ENCODE results near the gene MAP4K3. TPM values are rescaled to one million over a fixed set of nuclear protein-coding genes. Genes with fewer than 3 reads are reported as not detected.
"Not testable (repeated sequence)": the region's sequence is repeated elsewhere in the genome, so short reads cannot be mapped to it uniquely, and the experiment has no call there.

Gene MAP4K3
- total RNA-seq, 1 donor from 2014 or later: 31.4 TPM

- DNase-seq: no peak
- intact Hi-C loops (cut with micrococcal nuclease): no loop called here
- ATAC-seq: no peak
Measured at GRCh38 chr2:39413063-39413737, 23.9 kb downstream of the MAP4K3 start.

- no peak for DNase-seq
- ATAC-seq: no peak
- intact Hi-C loops (cut with micrococcal nuclease): no loop called here
Measured at GRCh38 chr2:39411181-39411944, 25.7 kb downstream of the MAP4K3 start.

- intact Hi-C loops (cut with micrococcal nuclease): no loop called here
- DNase-seq: no peak
- peak; percentile 43 for ATAC-seq
Measured at GRCh38 chr2:39409697-39410389, 27.2 kb downstream of the MAP4K3 start.

DNA sequence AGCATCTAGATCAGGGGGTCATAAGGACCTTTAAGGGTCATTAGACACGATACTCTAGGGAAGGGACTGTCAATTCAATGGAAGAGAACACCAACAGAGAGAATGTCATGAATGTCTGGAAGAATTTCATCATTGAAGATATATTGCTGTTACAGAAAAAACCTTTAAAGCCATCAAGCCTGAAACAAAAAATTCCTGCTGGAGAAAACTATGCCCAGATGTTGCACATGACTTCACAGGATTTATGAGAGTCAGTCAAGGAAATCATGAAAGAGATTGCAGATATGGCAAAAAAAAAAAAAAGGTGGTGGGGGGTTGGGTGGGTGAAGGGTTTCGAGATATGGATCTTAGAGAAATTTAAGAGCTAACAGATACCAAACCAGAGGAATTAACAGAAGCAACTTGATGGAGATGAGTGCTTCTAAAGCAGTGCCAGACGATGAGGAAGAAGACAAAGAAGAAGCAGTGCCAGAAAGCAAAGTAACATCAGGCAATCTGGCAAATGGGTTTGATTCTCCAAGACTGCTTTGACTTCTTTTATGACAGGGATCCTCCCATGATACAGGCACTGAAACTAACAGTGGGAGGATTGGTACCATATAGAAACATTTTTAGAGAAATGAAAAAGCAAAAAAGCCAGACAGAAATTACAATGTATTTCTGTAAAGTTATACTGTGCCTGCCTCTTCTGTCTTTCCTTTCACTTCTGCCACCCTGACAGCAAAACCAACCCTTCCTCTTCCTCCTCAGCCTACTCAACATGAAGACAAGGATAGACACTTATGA lies 28.5 kb downstream of the MAP4K3 start:
- DNase-seq (no peak), ATAC-seq (no peak)

DNA sequence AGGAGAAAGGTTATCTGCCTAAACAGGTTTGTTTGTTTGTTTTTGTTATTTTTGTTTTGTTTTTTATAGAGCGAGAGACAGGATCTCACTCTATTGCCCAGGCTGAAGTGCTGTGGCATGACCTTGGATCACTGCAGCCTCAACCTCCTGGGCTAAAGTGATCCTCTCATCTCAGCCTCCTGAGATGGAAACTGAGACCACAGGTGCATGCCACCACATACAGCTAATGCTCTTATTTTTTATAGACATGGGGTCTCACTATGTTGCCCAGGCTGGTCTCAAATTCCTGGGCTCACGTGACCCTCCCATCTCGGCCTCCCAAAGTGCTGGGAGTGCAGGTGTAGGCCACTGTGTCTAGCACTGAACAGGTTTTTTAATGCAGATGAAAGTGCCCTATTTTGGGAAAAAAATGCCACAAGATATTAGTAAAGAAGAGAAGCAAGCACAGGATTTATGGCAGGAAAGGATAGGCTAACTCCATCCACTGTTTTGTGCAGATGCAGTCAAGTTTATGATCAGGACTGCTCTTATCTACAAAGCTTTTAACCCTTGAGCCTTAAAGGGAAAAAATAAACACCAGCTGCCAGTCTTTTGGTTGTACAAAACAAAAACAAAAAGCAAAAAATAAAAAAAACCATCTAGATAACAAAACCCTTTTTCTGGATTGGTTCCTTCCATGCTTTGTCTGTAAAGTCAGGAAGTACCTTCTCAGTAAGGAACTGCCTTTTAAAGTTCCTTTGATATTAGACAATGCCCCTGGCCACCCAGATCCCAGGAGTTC lies 29.4 kb downstream of the MAP4K3 start:
- intact Hi-C loops (cut with micrococcal nuclease): no loop called here
- ATAC-seq (no peak), DNase-seq (no peak)

More for the DNA sequence above, 28.5 kb downstream of the MAP4K3 start:
- intact Hi-C loops (cut with micrococcal nuclease): no loop called here

- DNase-seq (no peak), ATAC-seq (no peak)
- intact Hi-C loops (cut with micrococcal nuclease): no loop called here
Measured at GRCh38 chr2:39405364-39405763, 31.7 kb downstream of the MAP4K3 start.

GRCh38 chr2:39403311-39403710 lies 33.8 kb downstream of the MAP4K3 start:
- intact Hi-C loops (cut with micrococcal nuclease): no loop called here
- DNase-seq (no peak), ATAC-seq (peak; percentile 69)

- DNase-seq (no peak), ATAC-seq (no peak)
- intact Hi-C loops (cut with micrococcal nuclease): no loop called here
Measured at GRCh38 chr2:39401319-39401718, 35.8 kb downstream of the MAP4K3 start.

DNA sequence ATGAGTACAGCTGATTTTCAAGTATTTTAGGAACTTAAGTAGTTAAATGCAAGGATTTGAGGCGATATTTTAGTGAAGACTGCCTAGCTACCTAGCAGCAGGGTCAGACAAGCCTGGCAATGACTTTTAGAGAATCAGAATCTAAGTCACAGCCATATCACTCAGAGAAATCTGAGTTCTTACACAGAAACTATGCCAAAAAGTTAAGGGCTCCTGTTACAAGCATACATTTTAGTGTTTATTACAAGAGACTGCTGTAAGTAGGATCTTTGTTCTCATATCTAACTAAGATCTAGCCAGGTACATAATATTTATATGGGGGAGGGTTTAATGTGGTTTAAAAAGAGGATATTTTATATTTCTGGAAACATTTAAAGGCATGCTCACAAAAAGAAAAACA lies 37.5 kb downstream of the MAP4K3 start:
- ATAC-seq (no peak), DNase-seq (no peak)
- intact Hi-C loops (cut with micrococcal nuclease): no loop called here

DNA sequence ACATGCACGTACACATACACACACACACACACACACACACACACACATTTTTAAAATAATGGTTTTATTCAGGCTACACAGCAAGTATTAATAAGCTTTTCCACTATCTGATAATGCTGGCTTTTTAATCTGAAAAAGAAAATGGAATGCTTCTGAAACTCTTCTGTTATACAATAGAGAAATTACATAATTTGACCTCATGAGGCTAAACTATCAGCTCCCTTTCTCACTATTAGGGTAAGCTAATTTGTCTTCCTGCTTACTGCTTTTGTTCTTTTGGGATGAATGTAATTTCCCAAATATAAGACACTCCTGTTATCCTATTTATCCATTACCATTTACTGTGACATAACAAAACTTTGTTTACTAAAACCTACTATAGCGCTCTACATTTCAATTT lies 41.8 kb downstream of the MAP4K3 start:
- intact Hi-C loops (cut with micrococcal nuclease): no loop called here
- ATAC-seq: peak; percentile 11
- no peak for DNase-seq

DNA sequence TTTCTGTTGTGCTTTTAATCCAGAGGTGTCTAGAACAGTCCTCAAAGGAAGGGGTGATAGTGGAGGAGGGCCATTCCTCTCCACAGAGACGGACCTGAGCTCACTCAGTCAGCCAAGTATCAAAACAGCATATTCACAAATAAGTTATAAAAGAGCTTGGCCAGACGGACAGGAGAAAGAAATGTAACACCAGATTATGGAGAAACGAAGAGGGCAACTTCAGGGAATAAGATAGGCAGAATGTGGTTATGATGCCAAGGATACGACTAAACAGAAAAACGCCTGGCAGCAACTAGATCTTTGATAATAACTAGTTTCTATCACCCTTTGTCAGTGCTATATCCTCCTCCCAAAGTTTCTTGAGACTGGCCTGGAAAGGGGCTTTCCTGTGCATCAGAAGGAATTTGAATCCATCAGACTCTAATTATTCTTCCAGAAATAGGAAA lies 42.5 kb downstream of the MAP4K3 start:
- DNase-seq (no peak), ATAC-seq (peak; percentile 44)
- intact Hi-C loops (cut with micrococcal nuclease): no loop called here

DNA sequence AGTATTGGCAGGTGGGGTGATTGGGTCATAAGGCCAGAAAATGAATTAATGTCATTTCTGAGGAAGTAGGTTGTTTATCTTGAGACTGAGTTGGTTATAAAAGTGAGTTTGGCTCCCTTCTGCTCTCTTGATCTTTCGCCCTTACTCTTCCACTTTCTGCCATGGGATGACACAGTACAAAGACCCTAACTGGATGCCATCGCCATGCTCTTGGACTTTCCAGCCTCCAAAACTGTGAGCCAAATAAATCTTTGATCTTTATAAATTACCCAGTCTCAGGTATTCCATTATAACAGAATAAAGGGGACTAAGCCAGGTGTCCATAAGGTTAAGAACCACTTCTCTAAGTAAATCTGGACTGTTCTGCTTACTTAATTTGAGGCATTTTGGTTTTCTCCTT lies 44.4 kb downstream of the MAP4K3 start:
- no peak for ATAC-seq
- DNase-seq: no peak
- intact Hi-C loops (cut with micrococcal nuclease): no loop called here

- intact Hi-C loops (cut with micrococcal nuclease): no loop called here
- ATAC-seq: no peak
Measured at GRCh38 chr2:39390216-39390615, 46.9 kb downstream of the MAP4K3 start.

GRCh38 chr2:39386064-39386463 lies 51.0 kb downstream of the MAP4K3 start:
- no peak for ATAC-seq
- intact Hi-C loops (cut with micrococcal nuclease): loop anchor here (10.0 kb wide), 1 partner anchor 129 kb away; no protein-coding TSS in a partner anchor
- no peak for DNase-seq

More at GRCh38 chr2:39390216-39390615, 46.9 kb downstream of the MAP4K3 start:
- no peak for DNase-seq

- DNase-seq: no peak
- intact Hi-C loops (cut with micrococcal nuclease): loop anchor here (10.0 kb wide), 1 partner anchor 130 kb away; no protein-coding TSS in a partner anchor
Measured at GRCh38 chr2:39385172-39385571, 51.9 kb downstream of the MAP4K3 start.

DNA sequence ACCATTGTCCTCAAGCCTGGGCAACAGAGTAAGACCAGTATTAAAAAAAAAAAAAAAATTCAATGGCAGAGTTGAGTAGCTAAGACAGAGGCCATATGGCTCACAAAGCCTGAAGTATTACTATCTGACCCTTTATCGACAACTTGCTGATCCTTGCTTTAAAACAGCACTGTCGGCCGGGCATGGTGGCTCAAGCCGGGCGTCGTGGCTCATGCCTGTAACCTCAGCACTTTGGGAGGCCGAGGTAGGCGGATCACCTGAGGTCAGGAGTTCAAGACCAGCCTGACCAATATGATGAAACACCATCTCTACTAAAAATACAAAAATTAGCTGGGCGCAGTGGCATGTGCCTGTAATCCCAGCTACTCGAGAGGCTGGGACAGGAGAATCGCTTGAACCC lies 53.0 kb downstream of the MAP4K3 start:
- ATAC-seq, DNase-seq: not testable (repeated sequence)
- intact Hi-C loops (cut with micrococcal nuclease): loop anchor here (5.0 to 10.0 kb wide), 2 partner anchors 53 to 131 kb away; partner anchors contain the start of gene MAP4K3

More at GRCh38 chr2:39385172-39385571, 51.9 kb downstream of the MAP4K3 start:
- no peak for ATAC-seq

- ATAC-seq (no peak), DNase-seq (no peak)
- intact Hi-C loops (cut with micrococcal nuclease): loop anchor here (5.0 to 10.0 kb wide), 2 partner anchors 54 to 132 kb away; partner anchors contain the start of gene MAP4K3
Measured at GRCh38 chr2:39383146-39383545, 53.9 kb downstream of the MAP4K3 start.

DNA sequence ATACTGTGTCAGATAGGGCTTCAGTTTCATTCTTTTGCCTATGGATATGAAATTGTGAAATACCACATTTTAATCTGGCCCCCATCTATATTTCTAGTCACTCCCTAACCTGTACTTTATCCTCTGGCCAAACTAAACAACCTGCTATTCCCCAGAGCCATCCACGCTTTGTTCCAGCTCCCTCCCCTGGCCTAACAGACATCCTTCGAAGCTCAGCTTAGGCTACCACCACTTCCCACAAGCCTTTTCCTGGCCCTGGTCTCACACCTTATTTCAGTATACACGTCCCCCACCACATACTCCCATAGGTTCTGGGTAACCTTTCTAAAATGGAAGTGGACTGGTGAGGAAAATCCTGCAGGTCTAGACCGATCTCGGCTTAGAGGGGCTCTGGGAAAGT lies 55.4 kb downstream of the MAP4K3 start:
- ATAC-seq (peak; percentile 47), DNase-seq (no peak)
- intact Hi-C loops (cut with micrococcal nuclease): loop anchor here (5.0 to 10.0 kb wide), 2 partner anchors 56 to 133 kb away; partner anchors contain the start of gene MAP4K3
